GM19455 (cell line): ENCODE measurements around the gene FLT4.

Experiments used
- ATAC-seq: cut with Tn5 transposase; IDR thresholded peaks from one replicate; pipeline ENCODE4 v1.9.1; 2021; ENCODE audit not compliant: unreplicated experiment

FLT4 gene

GRCh38 chr5:180628211-180628610 is 21.2 kb downstream of the FLT4 start:
- ATAC-seq, result no peak

- ATAC-seq, result no peak
Observed at GRCh38 chr5:180627386-180628120, 21.8 kb downstream of the FLT4 start.

DNA sequence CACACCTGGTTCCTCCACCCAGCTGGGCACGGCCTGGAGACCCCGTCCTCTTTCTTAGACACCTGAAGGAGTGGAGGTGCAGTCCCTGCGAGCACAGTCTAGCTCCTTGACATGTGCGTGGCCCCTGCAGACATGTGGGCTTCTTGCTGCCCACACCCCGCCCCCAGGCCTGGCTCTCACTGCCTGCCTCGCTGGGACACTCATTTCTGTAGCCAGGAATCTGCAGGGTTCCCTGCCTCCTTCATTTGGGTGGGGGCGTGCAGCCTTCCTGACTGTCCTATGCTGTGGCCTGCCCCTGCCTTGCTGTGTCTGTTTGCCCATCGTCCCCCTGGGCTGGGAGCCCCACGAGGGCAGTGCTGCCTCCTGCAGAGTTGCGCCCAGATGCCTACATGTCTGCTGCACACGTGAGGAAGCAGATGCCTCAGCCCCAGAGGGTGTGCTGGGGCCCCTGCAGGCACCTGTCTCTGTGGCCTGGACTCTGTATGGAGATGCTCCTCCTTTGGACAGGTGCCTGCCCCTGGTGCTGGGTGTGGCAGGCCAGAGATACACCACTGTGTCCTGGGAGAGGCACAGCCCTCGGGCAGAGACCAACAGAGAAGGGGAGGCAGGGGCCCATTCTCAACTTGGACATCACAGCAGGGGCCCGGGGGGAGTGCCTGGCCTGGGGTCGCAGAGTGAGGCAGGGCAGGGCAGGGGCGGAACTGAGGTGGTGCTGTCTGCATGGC is 22.6 kb downstream of the FLT4 start:
- no peak for ATAC-seq

DNA sequence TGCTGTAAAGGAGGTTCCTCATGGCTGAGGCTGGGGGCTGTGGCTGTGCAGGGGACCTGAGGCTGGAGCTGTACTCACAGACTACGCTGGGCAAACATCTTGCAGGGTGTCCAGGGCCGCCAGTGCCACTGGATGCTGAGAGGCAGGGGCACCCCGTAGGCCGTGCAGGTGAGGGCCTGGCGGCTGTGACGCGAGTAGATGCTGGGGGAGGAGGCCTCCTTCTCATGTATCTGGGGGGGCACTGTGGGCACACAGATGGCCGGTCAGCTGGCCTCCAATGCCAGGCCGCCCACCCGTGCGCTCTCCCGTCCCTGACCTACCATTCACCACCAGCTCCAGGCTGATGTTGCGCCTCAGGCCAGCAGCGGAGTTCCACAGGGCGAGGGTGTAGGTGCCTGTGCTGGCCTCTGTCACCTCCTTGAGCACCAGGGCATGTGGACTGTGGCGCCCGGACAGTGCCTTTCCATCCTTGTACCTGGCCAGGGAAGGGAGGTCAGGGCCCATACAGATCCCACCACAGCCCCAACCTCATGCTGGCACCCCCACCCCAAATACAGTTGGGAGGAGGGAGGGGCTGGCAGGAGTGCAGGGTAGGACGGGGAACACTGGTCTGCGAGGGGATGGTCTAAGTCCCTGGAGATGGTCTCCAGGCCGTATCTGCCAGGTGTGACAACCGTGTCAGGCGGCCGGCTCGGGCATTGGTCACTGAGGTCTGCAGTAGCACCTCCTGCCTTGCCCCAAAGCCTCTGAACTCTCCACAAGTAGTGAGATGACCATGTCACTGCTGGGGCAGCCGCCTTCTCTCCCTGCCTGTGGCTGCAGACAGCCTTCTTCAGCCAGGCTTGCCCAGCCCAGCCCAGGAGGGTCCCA is 23.4 kb downstream of the FLT4 start:
- no peak for ATAC-seq

DNA sequence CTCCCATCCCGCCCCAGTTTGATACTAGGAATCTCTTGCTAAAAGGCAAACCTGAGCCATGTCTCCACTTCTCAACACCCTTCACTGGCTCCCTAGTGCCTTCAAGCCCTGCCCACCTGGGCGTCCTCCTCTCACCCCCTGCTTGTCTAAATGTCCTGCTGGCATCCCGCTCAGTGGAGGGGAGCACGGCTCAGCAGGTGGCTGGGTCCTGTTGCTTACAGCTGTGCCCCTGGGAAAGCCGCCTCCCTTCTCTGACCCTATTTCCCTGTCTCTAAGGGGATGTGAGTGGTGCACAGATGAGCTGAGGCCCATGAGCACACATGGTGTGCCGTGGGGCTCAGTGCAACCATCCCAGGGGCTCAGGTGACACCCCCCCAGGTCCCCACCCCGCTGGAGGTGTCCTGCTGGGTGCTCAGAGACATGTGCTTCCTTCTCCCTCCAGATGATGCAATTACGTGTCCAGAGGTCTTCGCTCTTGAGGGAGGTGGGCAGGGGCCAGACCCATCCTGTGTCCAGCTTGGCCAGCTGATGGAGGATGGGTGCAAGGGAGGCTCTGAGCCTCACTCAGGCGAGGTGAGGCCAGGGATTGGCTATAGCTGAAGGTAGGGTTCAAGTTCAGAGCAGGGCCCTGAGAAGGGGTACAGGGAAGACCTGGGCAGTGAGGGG is 24.1 kb downstream of the FLT4 start:
- no peak for ATAC-seq

DNA sequence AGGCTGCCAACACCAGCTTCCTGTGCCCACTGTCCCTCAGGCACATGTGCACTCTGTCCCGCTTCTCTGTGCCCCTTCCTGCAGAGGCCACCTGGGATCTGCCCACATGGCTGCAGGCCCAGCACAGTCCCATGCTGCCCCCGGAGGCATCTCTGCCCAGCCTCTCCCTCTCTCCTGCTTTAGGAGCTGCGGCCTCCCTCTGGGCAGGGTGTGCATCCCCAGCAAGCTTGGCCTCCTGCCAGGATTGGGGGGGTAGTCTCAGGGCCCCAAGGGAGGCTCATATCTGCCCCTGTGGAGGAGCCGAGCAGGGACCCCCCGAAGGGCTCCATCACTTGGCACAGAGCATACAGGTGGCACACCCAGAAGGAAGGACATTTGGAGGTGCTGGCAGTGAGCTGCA is 24.8 kb downstream of the FLT4 start:
- ATAC-seq, result no peak

DNA sequence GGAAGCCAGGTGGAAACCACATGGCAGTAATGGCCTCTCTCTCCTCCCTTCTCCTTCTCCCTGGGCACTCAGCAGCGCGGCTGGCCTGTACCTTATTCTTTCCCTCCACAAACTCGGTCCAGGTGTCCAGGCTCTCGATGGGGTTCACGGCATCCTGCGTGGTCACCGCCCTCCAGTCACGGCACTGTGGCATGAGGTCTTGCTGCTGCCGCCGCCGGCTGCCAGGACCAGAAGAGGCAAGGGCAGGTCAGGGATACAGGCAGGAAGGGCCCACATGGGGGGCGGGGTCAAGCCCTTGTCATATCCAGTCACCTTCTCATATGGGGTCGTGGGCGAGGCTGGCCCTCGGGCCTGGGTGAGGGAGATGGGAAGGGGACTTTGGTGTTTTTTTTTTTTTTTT is 25.6 kb downstream of the FLT4 start:
- ATAC-seq, result no peak

DNA sequence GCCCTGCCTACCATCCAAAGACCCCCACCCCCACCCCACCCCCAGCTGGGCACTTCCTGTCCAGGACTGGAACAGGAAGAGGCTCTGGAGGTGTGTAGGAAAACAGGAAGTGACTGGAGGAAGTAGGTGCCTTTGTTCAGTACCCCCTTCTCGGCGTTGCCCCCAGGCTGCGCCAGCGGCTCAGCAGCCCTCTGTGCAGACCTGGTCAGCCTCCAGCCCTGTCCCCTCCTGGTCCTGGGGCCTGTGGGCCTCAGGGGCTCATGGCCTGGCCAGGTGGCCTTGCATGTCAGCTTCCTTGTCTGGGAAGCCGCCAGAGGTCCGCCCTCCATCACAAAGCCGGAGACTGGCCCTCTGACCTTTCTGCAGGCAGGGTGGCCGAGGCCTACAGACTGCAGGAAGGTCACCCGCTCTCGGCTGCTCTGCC is 26.0 kb downstream of the FLT4 start:
- no peak for ATAC-seq

DNA sequence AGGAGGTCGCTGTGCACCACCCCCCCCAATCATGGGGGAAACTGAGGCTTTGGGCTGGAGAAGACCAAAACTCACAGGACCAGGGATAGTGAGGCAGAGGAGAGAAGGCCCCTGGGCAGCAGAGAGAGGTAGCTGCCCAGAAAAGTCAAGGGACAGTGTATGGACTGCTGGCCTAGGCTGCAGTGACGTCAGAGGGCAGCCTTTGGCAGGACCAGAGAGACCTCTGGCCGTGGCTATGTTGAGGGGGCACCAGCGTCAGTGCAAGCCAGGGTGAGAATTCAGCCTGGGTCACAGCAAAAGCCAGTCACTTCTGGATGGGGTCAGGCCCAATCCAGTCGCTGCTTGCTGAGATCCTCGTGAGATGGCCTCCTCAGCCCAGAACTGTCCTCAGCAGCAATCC is 26.5 kb downstream of the FLT4 start:
- ATAC-seq, result no peak

GRCh38 chr5:180621311-180621710 is 28.1 kb downstream of the FLT4 start:
- ATAC-seq, result no peak

DNA sequence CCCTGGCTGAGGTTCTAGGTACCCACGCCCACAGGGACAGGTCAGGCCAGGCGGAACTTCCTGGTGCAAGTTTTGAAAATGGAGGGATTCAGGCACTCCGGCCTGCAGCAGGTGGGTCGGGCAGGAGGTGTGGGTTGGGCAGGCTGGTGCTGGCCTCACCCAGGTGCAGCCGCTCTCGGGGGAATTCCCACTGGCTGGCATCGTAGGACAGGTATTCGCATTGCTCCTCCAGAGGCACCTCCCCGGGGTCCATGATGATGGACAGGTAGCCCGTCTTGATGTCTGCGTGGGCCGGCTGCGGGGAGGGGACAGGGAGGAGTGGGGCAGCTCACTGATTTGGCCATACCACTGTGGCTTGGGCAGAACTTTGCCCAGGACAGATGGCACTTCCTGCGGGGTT is 29.4 kb downstream of the FLT4 start:
- ATAC-seq, result no peak

GRCh38 chr5:180619563-180619915 is 29.9 kb downstream of the FLT4 start:
- ATAC-seq, result no peak

- ATAC-seq, result no peak
Observed at GRCh38 chr5:180618829-180619562, 30.4 kb downstream of the FLT4 start.

DNA sequence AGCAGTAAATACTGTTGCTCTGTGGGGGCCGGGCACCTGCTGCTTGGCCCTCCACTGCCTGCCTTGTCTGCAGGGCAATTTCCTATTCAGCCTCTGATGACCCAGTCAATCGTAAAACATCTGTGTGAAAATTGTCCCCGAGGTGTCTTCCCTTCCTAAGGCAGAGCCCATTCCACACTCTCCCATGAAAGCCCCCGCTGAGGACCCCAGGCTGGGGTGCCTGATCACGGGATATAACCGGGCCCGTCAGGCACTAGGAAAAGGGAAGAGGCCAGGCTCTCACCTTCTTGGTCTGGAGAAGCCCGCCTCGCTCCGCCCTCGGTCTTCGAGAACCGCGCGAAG is 30.9 kb downstream of the FLT4 start:
- ATAC-seq, result no peak

- no peak for ATAC-seq
Observed at GRCh38 chr5:180613814-180614188, 35.6 kb downstream of the FLT4 start.

DNA sequence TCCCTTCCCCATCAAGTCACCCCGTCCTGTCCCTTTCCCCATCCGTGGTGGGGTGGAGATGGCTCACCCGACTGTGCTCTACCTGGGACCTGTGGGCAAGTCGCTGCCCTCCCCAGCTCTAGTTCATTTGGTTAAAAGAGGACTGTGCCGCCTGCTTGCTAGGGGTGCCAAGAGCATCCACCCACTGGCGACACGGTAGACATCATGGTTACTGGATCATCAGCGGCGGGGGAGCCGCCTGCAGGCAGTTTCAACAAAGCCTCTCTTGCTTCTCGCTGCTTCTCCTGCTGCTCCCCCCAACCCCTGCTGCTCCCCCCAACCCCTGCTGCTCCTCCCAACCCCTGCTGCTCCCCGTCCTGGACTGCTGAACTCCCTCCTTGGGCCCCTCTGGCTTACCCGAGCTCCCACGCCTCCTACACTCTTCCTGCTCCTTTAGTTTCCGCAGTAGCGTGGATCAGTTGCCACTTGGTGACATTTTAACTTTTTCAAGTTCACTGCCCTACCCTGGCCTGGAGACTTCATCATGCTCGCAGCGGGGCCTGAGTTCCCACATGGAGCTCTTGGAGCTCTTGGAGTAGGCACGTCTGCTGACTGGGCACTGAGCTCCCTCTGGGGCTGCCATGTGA is 36.1 kb downstream of the FLT4 start:
- no peak for ATAC-seq

DNA sequence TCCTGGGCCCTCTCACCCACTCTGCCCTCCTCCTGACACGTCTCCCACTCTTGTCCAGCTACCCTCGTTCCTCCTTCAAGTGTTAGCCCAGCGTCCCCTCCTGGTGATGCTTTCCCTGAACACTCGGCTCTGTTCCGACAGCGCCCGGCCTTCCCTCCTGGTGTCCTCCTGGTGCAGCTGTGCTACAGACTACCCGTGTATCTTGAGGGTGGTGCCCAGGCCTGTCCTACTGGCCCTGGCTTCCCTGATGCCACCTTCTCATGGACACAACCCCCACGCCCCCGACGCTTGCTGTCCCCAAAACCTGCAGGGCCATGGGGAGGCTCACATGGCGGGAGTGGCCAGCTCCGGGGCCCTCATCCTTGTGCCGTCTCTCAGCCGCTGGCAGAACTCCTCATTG is 36.7 kb downstream of the FLT4 start:
- ATAC-seq, result no peak

- no peak for ATAC-seq
Observed at GRCh38 chr5:180611140-180611850, 38.1 kb downstream of the FLT4 start.

GRCh38 chr5:180609817-180610550 is 39.4 kb downstream of the FLT4 start:
- no peak for ATAC-seq
